Measurements from ENCODE around the gene MRPL41. TPM values are rescaled to one million over a fixed set of nuclear protein-coding genes. Genes with fewer than 3 reads are reported as not detected.

MRPL41 gene
- total and polyA plus RNA-seq, 4 donors: 21.5 to 64.0 (median 48.7) TPM

Other genes starting within 250 kb of the MRPL41 start
- 1 to 10 TPM; 3.2 to 5.7 TPM for gene NRARP, start 249.6 kb upstream of the MRPL41 start, total RNA-seq
- 10 to 100 TPM; 14.0 to 15.8 TPM for gene NRARP, start 249.6 kb upstream of the MRPL41 start, polyA plus RNA-seq (ENCODE audit: insufficient read length in 2 of 2)
- gene EXD3, start 128.7 kb upstream of the MRPL41 start, total RNA-seq: 10 to 100 TPM in 1 of 2 donors, 1 to 10 TPM in 1; 9.4 to 21.7 TPM
- 10 to 100 TPM; 33.5 to 43.5 TPM for gene EXD3, start 128.7 kb upstream of the MRPL41 start, polyA plus RNA-seq (ENCODE audit: insufficient read length in 2 of 2)
- gene NOXA1, start 128.5 kb upstream of the MRPL41 start, total RNA-seq: 1 to 10 TPM; 1.4 to 7.1 TPM
- gene NOXA1, start 128.5 kb upstream of the MRPL41 start, polyA plus RNA-seq (ENCODE audit: insufficient read length in 2 of 2): 10 to 100 TPM; 14.2 to 14.6 TPM
- gene ENTPD8, start 110.5 kb upstream of the MRPL41 start, total RNA-seq: under 1 TPM in 1 of 2 donors, not detected in 1; 0.39 TPM
- gene ENTPD8, start 110.5 kb upstream of the MRPL41 start, polyA plus RNA-seq (ENCODE audit: insufficient read length in 2 of 2): 1 to 10 TPM in 1 of 2 donors, under 1 TPM in 1; 0.90 to 1.1 TPM
- gene NSMF, start 92.5 kb upstream of the MRPL41 start, total RNA-seq: 100 to 1,000 TPM in 1 of 2 donors, 10 to 100 TPM in 1; 29.7 to 103 TPM
- 100 to 1,000 TPM; 304 to 369 TPM for gene NSMF, start 92.5 kb upstream of the MRPL41 start, polyA plus RNA-seq (ENCODE audit: insufficient read length in 2 of 2)
- gene PNPLA7, start 1.5 kb upstream of the MRPL41 start, total RNA-seq: 1 to 10 TPM in 1 of 2 donors, under 1 TPM in 1; 0.89 to 2.2 TPM
- 1 to 10 TPM; 6.5 to 6.6 TPM for gene PNPLA7, start 1.5 kb upstream of the MRPL41 start, polyA plus RNA-seq (ENCODE audit: insufficient read length in 2 of 2)
- gene DPH7, start 27.0 kb downstream of the MRPL41 start, total RNA-seq: 10 to 100 TPM; 21.7 to 43.2 TPM
- 10 to 100 TPM; 47.6 to 82.1 TPM for gene DPH7, start 27.0 kb downstream of the MRPL41 start, polyA plus RNA-seq (ENCODE audit: insufficient read length in 2 of 2)
- gene ZMYND19, start 38.6 kb downstream of the MRPL41 start, total RNA-seq: 10 to 100 TPM; 10.2 to 28.5 TPM
- gene ZMYND19, start 38.6 kb downstream of the MRPL41 start, polyA plus RNA-seq (ENCODE audit: insufficient read length in 2 of 2): 10 to 100 TPM; 39.9 to 41.8 TPM
- gene ARRDC1, start 53.8 kb downstream of the MRPL41 start, total RNA-seq: 10 to 100 TPM; 12.7 to 31.0 TPM
- gene ARRDC1, start 53.8 kb downstream of the MRPL41 start, polyA plus RNA-seq (ENCODE audit: insufficient read length in 2 of 2): 10 to 100 TPM; 43.8 to 54.3 TPM
- gene EHMT1, start 67.1 kb downstream of the MRPL41 start, total RNA-seq: 10 to 100 TPM; 35.8 to 51.7 TPM
- 10 to 100 TPM; 62.6 to 86.2 TPM for gene EHMT1, start 67.1 kb downstream of the MRPL41 start, polyA plus RNA-seq (ENCODE audit: insufficient read length in 2 of 2)

All from spinal cord (tissue), 4 donors.